Measurements from ENCODE around the gene BMPR1B.

The BMPR1B gene

GRCh38 chr4:94757192-94758140 is at the start of gene BMPR1B:
TSS of gene BMPR1B (plus strand) at chr4:94757955. CDS start at chr4:95104425, 346,470 bp downstream.
- TF ChIP-seq CTCF (IDR thresholded peaks at IDR 0.05): peak; percentile 11; the same call in 1 of the 2 replicates

GRCh38 chr4:94711635-94712034 is 46.1 kb upstream of the BMPR1B start:
- TF ChIP-seq CTCF (IDR thresholded peaks at IDR 0.05): no peak

GRCh38 chr4:94714365-94715160 is 43.2 kb upstream of the BMPR1B start:
- TF ChIP-seq CTCF (IDR thresholded peaks at IDR 0.05): no peak

GRCh38 chr4:94715726-94716125 is 42.0 kb upstream of the BMPR1B start:
- TF ChIP-seq CTCF (IDR thresholded peaks at IDR 0.05): no peak

GRCh38 chr4:94721310-94721709 is 36.4 kb upstream of the BMPR1B start:
- no peak for TF ChIP-seq CTCF (IDR thresholded peaks at IDR 0.05)

GRCh38 chr4:94722270-94722669 is 35.5 kb upstream of the BMPR1B start:
- TF ChIP-seq CTCF (IDR thresholded peaks at IDR 0.05): no peak

- no peak for TF ChIP-seq CTCF (IDR thresholded peaks at IDR 0.05)
These were observed 35.0 kb upstream of the BMPR1B start for GRCh38 chr4:94722748-94723147.

Measured in LNCAP (cell line).